ENCODE measurements around the gene MPO.

MPO gene

DNA sequence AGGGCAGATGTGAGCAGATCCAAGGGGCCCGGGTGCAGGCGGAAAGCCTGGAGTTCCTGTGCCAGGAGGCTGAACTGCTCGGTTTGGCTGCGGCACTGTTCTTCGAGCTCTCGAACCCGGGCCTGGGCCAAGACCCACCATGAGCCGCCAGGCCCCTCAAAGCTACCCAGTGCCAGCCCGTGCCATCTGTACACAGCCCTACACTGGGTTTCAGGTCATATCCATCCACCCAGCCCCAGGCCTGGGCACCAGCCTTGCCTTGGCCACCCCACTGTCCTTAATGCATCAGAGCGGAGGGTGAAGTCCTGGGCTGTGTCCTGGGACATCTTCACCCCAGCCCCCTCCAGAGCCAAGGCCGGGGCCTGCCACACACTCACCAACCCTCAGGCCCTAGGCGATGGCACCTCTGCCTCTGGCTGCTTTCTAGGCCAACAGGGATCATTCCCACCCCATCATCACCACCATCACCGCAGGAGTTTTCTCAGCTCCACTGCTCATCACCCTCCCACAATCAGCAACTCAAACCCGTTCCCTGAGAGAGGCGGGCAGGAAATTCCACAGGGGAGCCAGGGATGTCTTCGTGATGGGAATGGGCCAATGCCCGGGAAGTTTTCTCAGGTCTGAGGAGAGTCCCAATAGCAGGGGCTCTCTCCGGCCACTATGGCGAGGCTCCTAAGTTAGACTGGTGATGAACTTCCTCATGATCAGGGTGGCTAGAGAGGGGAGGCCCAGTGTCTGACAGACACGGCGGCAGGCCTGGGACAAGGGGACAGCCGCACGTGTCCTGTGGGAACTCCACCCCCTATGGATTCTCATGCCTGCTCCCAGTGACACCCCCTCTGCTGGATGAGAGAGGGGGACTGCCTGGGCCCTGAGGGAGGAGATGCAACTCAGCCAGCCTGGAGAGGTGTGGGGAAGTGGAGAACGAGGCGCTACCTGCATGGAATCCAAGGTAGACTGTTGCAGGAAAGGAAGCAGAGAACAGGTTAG lies 38.7 kb upstream of the MPO start:
- DNase-seq, result no peak

DNA sequence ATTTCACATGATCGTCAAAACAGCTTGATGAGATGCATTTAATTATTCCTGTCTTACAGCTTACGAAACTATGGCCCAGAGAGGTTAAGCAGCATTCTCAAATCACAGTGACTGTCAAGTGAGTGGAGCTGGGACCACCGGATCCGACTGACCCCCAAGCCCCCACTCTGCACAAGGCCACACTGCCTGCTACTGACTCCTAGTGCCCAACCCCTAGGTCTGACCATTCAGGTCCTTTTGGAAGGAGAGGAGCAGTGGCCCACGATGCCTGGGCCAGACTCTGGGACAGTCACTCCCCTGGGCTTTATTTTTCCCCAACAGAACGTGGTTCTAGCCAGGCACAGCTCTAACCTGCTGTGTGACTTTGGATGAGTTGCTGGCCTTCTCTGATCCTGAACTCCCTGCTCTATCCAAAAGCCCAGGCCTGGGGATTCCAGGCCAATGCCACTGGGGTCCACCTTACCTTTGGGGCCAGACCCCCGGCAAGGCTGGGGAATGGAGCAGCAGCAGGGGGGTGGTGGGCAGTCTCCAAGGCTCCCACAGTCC lies 38.0 kb upstream of the MPO start:
- DNase-seq, result no peak

DNA sequence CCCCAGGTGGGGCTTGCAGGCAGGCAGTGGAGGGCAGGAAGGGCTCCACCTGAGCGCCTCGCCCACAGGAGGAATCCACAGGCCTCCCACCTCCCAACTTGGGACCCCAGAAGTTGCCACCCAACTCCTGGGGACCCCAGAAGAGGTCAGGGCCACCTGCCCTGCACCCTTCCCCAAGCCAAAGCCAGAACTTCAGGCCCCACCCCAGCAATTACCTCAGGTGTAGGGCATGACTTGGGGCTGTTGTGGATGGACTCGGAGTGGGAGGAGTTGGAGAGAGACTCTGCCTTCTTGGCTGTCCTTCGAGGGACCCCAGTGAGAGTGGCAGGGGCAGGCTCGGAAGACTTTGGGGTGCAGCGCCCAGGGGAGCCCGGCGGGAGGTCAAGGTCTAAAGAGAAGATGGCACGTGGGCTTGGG lies 37.3 kb upstream of the MPO start:
- DNase-seq, result no peak

DNA sequence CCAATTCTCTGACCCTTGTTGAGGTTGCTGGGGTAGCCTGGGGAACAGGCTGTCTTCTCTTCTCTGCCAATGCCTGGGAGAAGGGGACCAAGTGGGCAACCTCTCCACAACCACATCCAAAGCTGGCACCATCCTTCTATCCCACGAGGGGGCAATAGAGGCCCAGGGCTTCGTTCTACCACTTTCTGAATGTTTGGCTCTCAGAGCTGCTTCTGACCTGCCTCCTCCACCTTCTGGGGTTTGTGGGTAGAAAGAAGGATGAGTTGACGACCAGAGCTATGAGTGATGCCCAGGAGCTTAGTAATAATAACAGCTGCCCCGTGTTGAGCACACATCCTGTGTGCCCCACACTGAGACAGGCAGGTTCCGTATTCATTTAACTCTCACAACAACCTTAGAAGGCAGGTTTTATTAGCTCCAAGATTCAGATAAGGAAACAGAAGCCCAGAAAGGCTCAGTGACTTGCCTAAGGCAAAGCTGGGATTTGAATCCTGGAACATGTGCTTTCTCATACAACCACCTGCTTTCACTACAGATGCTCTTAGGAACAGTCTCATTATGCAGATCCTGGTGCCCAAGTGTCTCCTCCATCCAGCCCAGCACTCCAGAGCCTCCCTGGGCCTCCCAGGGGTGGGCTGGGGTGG lies 36.8 kb upstream of the MPO start:
- DNase-seq, result peak; percentile 6

DNA sequence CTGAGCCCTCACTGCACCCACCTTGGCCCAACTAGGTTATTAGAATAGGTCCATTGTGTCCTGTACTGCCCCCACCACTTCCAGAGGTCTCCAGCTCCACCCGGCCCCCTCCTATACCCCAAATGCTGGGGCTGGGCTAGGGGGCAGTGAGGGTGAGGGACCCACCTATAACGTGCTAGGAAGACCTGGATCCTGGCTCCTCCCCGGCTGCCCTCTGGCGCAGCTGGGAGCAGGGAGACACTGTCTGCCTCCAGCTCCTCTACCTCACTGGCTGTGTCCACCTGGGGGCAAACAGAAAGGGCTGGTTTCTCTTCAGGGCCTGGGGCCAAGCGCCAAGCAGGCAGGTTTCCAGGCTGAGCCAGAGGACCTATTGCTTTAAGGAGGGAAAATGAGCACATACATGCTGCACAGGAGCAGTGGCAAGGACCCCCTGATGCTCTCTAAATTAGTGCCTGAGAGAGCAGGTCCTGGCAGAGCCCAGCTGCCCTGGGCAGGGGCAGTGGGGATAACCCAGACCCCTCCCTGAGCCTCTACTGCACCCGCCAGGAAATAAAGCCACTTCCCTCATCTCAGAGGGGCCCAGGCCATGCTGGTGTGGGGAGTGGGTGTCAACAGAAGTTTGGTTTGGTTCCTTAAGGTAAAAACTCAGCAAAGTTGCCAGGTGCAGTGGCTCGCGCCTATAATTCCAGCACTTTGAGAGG lies 35.7 kb upstream of the MPO start:
- no peak for DNase-seq

DNA sequence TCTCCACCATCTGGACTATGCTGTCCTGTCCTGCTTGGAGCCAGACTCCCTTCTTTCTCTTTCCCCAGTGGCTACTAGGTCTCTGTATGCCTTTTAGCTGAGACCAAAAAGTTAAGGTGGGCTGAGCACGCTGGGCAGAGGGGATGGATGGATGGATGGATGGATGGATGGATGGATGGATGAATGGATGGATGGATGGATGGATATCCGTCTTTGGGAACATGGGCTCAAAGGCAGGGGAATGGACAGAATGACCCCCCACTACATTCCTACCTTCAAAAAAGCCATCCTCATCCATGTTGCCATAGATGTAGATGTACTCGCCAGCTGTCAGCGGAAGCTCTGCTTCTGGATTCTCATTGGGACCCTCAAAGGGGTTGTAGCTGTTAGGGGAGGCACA lies 35.0 kb upstream of the MPO start:
- DNase-seq, result no peak

DNA sequence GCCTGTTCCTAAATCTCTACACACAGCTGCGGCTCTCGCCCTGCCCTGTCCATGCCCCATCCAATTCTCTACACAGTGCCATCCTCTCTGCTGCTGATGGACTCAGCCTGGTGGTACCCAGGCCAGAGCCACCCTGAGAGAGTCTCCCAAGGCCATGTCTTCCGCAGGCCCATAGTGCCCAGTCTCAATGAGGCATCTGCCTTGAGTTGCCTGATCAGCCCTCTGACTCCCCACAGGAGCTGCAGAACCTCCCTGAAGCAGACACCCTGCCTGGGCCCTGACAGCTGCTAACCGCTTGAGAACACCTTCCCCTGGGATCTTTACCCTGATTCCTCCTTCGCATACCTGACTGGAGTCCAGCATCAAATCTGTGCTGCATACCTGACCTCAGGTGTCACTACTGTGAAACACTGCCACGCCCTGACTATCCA lies 34.6 kb upstream of the MPO start:
- DNase-seq, result no peak

DNA sequence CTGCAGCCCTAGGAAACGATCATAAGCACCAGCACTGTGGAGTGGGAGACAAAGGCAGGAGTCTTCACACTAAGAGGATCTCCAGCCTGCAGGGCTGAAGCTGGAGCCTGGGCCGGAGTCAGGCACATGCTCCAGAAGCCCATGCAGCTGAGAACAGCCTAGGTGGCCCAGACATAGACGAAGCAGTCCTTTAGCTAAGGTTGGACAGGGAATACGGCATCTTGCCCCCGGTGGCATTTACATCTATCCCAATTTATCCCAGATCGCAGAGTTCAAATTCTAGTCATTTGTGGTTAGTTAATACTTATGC lies 33.9 kb upstream of the MPO start:
- no peak for DNase-seq

DNA sequence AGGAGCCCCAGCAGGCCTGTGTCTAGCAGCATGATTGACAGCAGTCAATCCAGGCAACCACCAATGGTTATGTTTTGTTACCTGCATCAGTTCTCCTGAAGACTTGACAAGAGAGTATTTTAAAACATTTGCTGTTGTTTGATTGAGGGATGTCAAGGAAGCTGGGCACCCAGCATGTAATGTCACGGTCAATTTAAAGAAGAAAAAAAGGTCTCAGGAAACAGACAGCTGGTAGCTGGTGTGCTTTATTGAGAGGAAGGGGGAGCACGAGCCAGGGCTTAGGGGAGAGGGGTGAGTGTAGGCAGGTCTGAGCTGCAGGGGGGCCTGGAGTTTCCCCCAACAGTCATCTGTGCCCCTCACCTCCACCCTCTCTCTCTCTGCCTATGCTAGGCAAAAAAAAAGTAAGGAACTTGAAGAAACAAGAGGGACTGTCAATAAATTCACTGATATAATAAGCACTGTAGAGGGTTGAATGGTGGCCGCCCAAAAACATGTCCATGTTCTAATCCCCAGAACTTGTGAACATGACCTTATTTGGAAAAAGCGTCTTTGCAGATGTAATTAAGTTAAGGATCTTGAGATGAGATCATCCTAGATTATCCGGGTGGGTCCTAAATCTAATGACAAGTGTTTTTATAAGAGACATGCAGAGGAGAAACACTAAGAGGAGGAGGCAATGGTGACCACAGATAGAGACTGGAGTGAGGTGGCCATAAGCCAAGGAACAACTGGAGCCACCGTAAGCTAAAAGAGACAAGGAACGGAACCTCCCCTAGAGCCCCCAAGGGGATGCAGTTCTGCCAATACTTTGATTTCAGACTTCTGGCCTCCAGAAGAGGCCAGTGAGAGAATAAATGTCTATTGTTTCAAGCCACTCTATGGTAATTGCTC lies 33.3 kb upstream of the MPO start:
- no peak for DNase-seq

DNA sequence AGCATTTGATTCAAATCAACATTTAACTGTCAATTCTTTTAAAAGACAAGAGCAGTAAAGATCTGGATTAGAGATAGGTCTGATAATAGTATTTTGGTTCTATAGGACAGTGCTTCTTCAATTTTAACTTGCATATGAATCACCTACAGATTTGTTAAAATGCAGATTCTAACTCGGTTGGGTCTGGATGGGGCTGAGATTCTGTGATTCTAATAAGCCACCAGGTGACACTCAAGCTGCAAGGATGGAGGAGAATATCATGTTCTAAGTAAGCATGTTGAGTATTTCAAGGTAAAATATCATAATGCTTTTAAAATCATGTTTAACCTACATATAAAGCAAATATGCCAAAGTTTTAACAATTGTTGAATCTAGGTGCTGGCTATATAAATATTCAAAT lies 32.1 kb upstream of the MPO start:
- DNase-seq, result no peak

DNA sequence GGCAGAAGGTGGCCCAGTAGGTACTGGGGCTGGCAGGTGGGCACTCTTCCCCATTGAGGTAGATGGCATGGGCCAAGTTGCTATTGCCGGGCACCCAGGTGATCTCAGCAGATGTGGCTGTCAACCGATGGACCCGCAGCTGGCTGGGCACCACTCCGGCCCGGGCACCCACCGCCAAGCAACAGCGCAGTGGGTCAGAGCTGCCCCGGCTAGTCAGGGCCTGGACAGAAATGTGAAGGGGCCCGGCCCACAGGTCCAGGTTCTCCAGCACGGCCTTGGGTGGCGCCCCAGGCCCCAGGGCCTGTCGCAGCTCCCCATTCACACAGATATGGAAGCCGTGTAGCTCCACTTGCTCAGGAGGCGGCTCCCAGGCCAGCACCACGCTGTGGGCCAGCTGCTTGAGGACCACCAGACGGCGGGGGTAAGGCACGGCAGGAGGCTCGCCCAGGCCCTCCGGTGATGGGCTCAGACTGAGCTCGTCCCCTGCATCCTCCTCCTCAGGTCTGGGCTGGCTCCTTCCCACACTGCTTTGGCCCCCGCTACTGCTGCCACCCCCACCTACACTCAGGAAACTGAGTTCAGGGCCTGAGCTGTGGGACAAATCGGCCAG lies 31.4 kb upstream of the MPO start:
- DNase-seq, result no peak

DNA sequence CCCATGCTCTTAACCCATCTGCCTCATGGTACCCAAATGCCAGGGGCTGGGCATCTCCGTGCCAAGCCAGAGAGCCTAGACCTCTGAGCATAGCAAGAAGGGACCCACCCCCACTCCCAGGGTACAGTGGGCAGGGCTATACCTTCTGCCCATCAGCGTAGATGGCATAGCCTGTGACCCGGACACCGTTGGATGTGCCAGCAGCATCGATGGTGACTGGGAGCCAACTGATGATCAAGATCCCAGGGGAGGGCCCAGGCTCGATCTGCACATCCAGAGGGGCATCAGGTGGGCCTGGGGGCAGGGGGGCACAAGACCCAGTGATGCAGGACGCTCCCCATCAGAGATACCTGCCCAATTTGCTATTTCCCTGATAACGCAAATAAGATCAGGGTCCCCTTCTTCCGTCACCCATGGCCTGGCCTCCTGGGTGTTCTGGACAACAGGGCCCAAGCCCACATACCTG lies 30.7 kb upstream of the MPO start:
- DNase-seq, result no peak

DNA sequence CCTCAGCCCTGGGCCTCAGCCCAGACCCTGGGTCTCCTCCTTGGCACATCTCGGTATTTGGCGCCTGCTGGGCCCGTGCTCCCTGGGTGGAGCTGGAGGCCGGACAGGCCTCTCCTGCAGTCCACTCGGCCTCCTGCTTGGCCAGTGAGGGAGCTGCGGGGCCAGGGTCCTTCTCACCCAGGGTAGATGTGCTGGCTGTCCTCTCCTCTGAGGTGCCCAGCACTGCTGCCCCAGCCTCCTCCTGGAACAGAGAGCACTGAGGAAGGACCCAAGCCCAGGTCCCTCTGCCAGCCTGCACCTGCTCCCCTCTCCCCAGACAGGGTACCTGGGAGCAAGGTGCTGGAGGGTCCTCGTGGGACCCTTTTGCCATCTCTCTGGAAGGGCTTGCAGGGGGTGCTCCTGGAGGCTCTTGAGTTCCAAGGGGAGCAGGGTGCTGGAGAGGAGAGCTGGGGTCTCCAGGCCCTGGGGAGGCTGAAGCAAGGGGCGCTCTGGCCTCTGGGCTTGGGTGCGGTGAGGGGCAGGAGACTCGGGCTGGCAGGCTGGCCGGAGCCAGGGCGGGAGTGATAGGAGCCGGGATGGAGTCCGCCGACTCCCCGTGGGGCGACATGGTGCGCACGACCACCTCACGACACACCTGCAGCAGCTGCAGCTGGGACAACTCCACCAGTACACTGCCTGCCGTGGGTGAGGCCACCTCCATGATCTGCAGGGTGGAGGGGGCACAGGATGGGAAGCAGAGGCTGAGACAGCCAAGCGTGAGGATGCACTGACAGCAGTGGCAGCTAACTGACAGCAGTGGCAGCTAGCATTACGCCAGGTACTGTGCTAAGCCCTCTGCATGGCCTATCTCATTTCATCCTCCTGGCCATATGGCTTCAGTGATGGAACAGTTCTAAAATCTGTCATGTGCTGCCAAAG lies 30.0 kb upstream of the MPO start:
- no peak for DNase-seq

DNA sequence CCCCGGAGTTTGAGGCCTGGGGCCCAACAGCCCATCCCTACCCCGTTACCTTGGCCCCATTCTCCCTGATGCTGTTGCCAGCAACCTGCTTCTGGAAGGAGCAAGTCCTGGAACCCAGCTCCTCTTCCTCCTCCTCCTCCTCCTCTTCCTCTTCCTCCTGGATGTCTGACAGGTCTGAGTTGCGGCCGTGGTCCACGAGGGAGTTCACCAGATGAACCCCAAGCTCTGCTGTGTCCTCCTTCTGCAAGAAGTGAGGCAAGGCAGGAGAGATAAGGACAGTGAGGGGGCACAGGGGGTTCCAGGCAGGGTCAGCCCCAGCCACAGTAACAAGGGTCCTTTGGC lies 29.2 kb upstream of the MPO start:
- no peak for DNase-seq

DNA sequence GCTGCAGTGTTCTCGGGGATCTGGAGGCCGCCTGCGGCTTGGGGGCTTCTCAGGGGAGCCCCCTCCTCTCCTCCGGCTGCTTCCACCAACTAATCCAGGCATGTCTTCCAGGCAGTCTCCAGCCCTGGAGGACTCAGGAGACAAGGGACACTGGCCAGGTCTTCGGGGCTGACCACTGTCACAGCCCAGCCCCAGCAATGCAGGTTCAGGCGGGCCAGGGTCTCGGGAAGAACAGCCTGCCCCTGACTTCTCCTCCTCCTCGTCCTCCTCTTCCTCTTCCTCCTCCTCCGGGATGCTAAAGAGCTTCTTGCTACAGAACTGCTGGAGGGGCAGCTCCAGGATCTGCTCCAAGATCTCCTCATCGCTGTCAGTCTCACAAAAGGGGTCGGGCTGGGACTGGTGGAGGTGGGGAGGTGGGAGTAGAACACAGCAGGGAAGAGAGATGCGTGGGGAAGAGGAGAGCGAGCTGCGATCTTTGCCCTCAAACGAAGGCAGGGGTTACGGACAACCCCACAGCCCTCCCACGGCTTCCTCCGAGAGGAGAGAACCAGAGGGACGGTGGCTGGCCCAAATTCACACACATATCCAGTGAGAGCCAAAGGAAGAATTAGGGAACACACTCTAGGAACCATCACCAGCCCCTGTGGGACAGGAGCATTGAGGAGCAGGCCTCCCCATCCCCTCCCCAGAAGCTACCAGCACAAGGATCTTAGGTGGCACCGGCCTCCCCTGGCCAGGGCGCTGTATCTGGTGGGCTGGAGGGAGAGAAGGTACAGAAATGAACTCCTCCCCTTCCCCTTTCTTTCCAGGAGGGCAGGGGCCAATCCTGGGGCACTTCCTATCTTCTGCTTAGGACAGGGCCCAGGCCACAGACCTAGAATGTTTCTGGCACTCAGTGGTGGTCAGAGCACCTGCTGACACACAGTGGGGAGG lies 28.5 kb upstream of the MPO start:
- DNase-seq, result no peak

DNA sequence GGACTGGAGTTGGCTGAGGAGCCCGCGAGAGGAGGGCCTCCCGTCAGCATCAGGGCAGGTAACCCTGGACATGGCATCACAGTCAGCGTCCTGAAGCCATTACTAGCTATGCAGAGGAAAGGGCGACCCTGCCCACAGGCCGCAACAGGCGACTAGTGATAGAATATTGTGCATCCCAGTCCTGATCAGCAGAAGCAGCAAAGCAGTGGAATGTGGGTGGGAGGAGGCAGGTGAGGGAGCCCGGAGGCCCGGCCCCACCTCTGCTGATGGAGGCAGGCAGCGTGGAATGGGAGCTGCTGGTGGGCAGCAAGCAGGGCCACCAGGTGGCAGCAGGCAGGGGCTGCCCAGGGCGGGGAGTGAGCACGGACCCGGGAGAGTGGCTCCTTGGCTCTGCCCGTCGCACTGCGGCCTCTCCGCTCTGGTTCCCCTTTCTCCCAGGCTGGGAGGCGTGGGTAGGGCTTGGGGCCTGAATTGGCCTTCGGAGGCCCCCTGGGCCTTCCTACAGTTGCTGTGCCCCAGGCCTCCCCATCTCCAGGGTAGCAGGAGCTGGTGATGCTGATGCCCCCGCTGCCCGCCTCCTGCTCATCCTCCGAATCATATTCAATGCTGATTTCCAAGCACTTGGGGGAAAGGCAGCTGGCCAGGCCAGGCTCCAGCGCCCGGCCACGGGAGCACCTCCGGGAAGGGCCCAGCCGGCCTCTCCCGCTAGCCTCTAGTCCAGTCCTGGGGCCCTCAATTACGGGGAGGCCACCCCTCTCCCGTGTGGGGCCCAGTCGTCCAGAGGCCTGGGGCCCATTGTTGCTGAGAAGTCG lies 27.6 kb upstream of the MPO start:
- DNase-seq, result no peak

DNA sequence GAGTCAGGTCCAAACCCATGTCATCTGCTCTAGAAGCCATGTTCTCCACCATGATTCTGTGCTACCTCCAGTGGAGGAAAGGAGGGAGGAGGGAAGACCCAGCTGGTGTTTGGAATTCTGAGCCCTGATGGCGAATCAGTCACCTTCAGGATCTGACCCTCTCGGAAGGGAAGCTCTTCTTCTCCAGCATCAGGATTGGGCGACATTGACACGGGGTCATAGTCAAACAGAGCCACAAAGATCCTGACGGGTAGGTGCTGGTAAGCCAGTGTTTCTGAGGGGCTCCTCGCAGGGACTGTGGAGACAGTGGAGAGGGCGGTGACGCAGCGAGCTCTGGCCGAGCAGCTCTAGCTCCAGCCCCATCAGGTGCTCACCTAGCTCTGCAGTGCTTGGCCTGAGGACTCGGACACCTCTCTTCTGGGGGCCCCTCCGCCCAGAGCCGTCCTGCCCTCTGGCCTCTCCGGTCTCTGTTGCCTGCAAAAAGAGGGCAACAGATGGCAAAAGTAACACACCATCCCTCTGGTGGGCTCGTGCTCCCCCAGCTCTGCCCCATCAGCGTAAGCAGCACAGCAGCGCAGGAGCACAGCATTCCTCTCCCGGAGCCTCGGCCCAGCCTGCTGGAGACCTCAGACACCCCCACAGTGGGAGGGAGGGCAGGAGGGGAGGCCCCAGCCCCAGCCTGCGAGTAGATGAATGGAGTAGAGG lies 26.9 kb upstream of the MPO start:
- DNase-seq, result no peak

All from NCI-H2227 treated with DMSO at 0.1 percent for 48 hours (cell line).